HUES64 (cell line): Measurements from ENCODE around the gene TTC39B.

Experiments used
- H3K27ac ChIP-seq: 2 replicates; pipeline ENCODE4 v1.7.0; 2013; ENCODE audit warnings: low read depth, low read length, inconsistent platforms
- H3K27me3 ChIP-seq: 2 replicates; pipeline ENCODE4 v1.6.1; 2013; ENCODE audit warnings: mild to moderate bottlenecking, low read length; ENCODE audit not compliant: insufficient read depth
- H3K36me3 ChIP-seq: 2 replicates; pipeline ENCODE4 v1.6.1; 2013; ENCODE audit warnings: mild to moderate bottlenecking, low read length; ENCODE audit not compliant: insufficient read depth
- H3K4me1 ChIP-seq: 2 replicates; pipeline ENCODE4 v1.6.1; 2013; ENCODE audit warnings: mild to moderate bottlenecking, low read length, moderate library complexity; ENCODE audit not compliant: insufficient read depth
- H3K4me3 ChIP-seq: 2 replicates; pipeline ENCODE4 v1.5.1; 2013; ENCODE audit warnings: mild to moderate bottlenecking, low read length, moderate library complexity
- H3K9ac ChIP-seq: 2 replicates; pipeline ENCODE4 v1.6.1; 2013; ENCODE audit warnings: mild to moderate bottlenecking, low read depth, low read length
- H3K9me3 ChIP-seq: 2 replicates; pipeline ENCODE4 v1.6.1; 2013; ENCODE audit warnings: low read depth, low read length; ENCODE audit not compliant: insufficient read depth
- WGBS: fragments of 150-250, 120-280 bp; methylation state at CpG from one replicate; pipeline ENCODE4 v1.1.7; 2013; ENCODE audit warnings: missing lambda C conversion rate; 5-methylcytosine and 5-hydroxymethylcytosine counted together

TTC39B gene

GRCh38 chr9:15161753-15162152, 145.3 kb downstream of the TTC39B start:
- Histone ChIP-seq H3K27me3 (no peaks in the 10 kb centered on the region), H3K36me3 (no peaks in the 10 kb centered on the region), H3K9ac (no peak overlapping the region), H3K4me1 (no peaks in the 10 kb centered on the region), H3K4me3 (no peak overlapping the region), H3K27ac (no peak overlapping the region), H3K9me3 (no peaks in the 10 kb centered on the region)
- 88% methylated on average over 5 of the region's 5 CpGs for WGBS

GRCh38 chr9:15160673-15161072, 146.3 kb downstream of the TTC39B start:
- no peak overlapping the region for H3K4me3 ChIP-seq
- H3K9me3 ChIP-seq = no peaks in the 10 kb centered on the region
- WGBS = 94% methylated on average over 1 of the region's 1 CpG
- no peak overlapping the region for H3K9ac ChIP-seq
- H3K27me3 ChIP-seq = no peaks in the 10 kb centered on the region
- H3K36me3 ChIP-seq = no peaks in the 10 kb centered on the region
- no peak overlapping the region for H3K27ac ChIP-seq
- peaks cover 6% of the 10 kb centered on the region; the same call in 1 of the 2 replicates for H3K4me1 ChIP-seq

- Histone ChIP-seq H3K27ac (no peak overlapping the region), H3K9me3 (no peaks in the 10 kb centered on the region), H3K36me3 (no peaks in the 10 kb centered on the region), H3K9ac (no peak overlapping the region), H3K27me3 (no peaks in the 10 kb centered on the region), H3K4me1 (peaks cover 7% of the 10 kb centered on the region; the same call in 1 of the 2 replicates), H3K4me3 (no peak overlapping the region)
- 100% methylated on average over 1 of the region's 1 CpG for WGBS
Measured at GRCh38 chr9:15158064-15158463, 149.0 kb downstream of the TTC39B start.

- no peaks in the 10 kb centered on the region for H3K36me3 ChIP-seq
- no peaks in the 10 kb centered on the region for H3K27me3 ChIP-seq
- no peaks in the 10 kb centered on the region for H3K9me3 ChIP-seq
- no peak overlapping the region for H3K4me3 ChIP-seq
- H3K9ac ChIP-seq = no peak overlapping the region
- H3K27ac ChIP-seq = no peak overlapping the region
- peaks cover 7% of the 10 kb centered on the region; the same call in 1 of the 2 replicates for H3K4me1 ChIP-seq
- 86% methylated on average over 4 of the region's 4 CpGs for WGBS
Measured at GRCh38 chr9:15157381-15157780, 149.6 kb downstream of the TTC39B start.

GRCh38 chr9:15156241-15156640, 150.8 kb downstream of the TTC39B start:
- peaks cover 7% of the 10 kb centered on the region; the same call in 1 of the 2 replicates for H3K4me1 ChIP-seq
- no peak overlapping the region for H3K9ac ChIP-seq
- H3K4me3 ChIP-seq = no peak overlapping the region
- H3K36me3 ChIP-seq = no peaks in the 10 kb centered on the region
- H3K27me3 ChIP-seq = no peaks in the 10 kb centered on the region
- H3K27ac ChIP-seq = no peak overlapping the region
- H3K9me3 ChIP-seq = no peaks in the 10 kb centered on the region

- 91% methylated on average over 4 of the region's 4 CpGs for WGBS
- Histone ChIP-seq H3K27ac (no peak overlapping the region), H3K27me3 (no peaks in the 10 kb centered on the region), H3K4me1 (peaks cover 7% of the 10 kb centered on the region; the same call in 1 of the 2 replicates), H3K4me3 (no peak overlapping the region), H3K36me3 (no peaks in the 10 kb centered on the region), H3K9ac (no peak overlapping the region), H3K9me3 (no peaks in the 10 kb centered on the region)
Measured at GRCh38 chr9:15155826-15156225, 151.2 kb downstream of the TTC39B start.

GRCh38 chr9:15155323-15155722, 151.7 kb downstream of the TTC39B start:
- Histone ChIP-seq H3K4me3 (no peak overlapping the region), H3K27me3 (no peaks in the 10 kb centered on the region), H3K9ac (no peak overlapping the region), H3K4me1 (peaks cover 7% of the 10 kb centered on the region; the same call in 1 of the 2 replicates), H3K36me3 (no peaks in the 10 kb centered on the region), H3K9me3 (no peaks in the 10 kb centered on the region), H3K27ac (no peak overlapping the region)
- WGBS = 71% methylated on average over 3 of the region's 4 CpGs

GRCh38 chr9:15154677-15155076, 152.3 kb downstream of the TTC39B start:
- 89% methylated on average over 2 of the region's 4 CpGs for WGBS

GRCh38 chr9:15153961-15154360, 153.1 kb downstream of the TTC39B start:
- H3K9ac ChIP-seq = no peak overlapping the region
- H3K4me1 ChIP-seq = peaks cover 7% of the 10 kb centered on the region; the same call in 1 of the 2 replicates
- H3K9me3 ChIP-seq = no peaks in the 10 kb centered on the region
- H3K27ac ChIP-seq = no peak overlapping the region
- H3K27me3 ChIP-seq = no peaks in the 10 kb centered on the region
- 88% methylated on average over 3 of the region's 3 CpGs for WGBS
- no peak overlapping the region for H3K4me3 ChIP-seq
- no peaks in the 10 kb centered on the region for H3K36me3 ChIP-seq

More at GRCh38 chr9:15154677-15155076, 152.3 kb downstream of the TTC39B start:
- Histone ChIP-seq H3K4me3 (no peak overlapping the region), H3K36me3 (no peaks in the 10 kb centered on the region), H3K9me3 (no peaks in the 10 kb centered on the region), H3K27ac (no peak overlapping the region), H3K4me1 (peaks cover 7% of the 10 kb centered on the region; the same call in 1 of the 2 replicates), H3K27me3 (no peaks in the 10 kb centered on the region), H3K9ac (no peak overlapping the region)

DNA sequence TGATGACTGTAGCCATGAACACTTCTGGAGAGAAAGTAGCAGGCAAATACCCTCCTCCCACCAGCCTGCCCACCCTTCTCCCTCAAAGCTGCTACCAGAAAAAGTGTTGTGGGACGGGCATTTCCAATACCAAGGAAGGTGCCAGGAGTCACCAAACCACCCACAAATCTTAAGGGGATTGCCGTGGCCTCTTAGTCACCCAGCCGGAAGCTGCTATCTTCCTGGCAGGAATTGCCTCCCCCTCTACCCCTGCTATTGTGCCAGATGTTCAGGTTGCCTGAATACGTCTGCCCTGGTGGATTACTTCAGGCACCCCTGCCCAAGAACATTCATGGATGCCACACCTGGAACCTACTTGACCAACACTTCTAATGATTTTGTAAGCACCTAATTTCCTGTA, 156.1 kb downstream of the TTC39B start:
- H3K36me3 ChIP-seq = no peaks in the 10 kb centered on the region
- peaks cover 15% of the 10 kb centered on the region for H3K4me1 ChIP-seq
- 93% methylated on average over 4 of the region's 4 CpGs for WGBS
- H3K27ac ChIP-seq = no peak overlapping the region
- H3K9me3 ChIP-seq = no peaks in the 10 kb centered on the region
- no peaks in the 10 kb centered on the region for H3K27me3 ChIP-seq
- H3K4me3 ChIP-seq = no peak overlapping the region
- H3K9ac ChIP-seq = no peak overlapping the region

- Histone ChIP-seq H3K4me3 (no peak overlapping the region), H3K9me3 (no peaks in the 10 kb centered on the region), H3K27ac (no peak overlapping the region), H3K27me3 (no peaks in the 10 kb centered on the region), H3K4me1 (peaks cover 13% of the 10 kb centered on the region), H3K36me3 (no peaks in the 10 kb centered on the region), H3K9ac (no peak overlapping the region)
Measured at GRCh38 chr9:15149450-15149849, 157.6 kb downstream of the TTC39B start.

DNA sequence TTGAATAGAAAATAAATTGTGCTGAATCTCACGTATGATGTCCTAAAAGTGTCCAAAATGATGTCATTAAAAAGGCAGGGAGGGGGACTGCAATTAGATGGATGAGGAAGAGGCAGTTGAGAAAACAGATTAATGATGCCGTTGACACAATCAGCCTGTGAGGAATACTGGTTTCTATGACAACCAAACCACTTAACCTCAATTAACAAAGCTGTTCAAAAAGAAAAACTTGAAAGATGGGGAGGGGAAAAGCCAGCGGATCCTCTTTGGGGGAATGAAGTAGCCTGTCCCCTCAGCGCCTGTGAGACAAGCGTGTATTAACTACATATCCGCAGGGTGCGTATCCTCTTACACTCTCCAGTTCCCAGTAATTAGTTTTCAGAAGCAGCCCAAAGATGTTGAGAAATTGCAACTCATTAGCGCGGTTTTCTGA, 160.7 kb downstream of the TTC39B start:
- no peak overlapping the region for H3K27ac ChIP-seq
- H3K27me3 ChIP-seq = no peaks in the 10 kb centered on the region
- H3K4me3 ChIP-seq = no peak overlapping the region
- no peak overlapping the region for H3K9ac ChIP-seq
- no peaks in the 10 kb centered on the region for H3K36me3 ChIP-seq
- no peaks in the 10 kb centered on the region for H3K9me3 ChIP-seq
- 92% methylated on average over 8 of the region's 9 CpGs for WGBS
- peaks cover 16% of the 10 kb centered on the region for H3K4me1 ChIP-seq
